Ramos (cell line): ENCODE results near the gene RASSF10.
"Not testable (repeated sequence)": the region's sequence is repeated elsewhere in the genome, so short reads cannot be mapped to it uniquely, and the experiment has no call there.

Experiments used
- in situ Hi-C: fragments of 300-500 bp; cut with MboI; formaldehyde crosslinking; loops from one replicate; pipeline ENCODE4 v1.14.3; 2022; ENCODE audit warnings: low sequenced_read_pairs; ENCODE audit not compliant: unreplicated experiment

RASSF10 gene

DNA sequence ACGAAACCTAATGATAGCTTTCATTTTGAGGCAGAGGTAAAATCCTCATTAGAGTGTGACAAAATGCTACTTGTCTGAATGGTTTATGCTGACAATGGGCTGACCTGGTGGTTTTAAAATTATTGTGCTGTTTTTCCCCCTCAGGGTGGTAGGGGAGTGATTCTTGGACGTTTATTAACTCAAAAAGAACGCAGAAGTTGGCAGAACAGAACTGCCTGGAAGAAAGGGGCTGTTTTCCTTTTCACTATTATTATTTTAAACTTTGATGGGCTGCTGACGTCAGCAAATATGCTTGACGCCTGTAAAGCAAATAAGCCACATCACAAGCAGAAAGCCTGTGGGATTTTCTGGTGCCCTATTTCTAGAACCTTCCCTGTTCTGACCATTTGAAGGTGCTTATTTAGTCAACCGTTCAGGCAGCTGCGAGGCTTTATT lies 4.0 kb downstream of the RASSF10 start:
- in situ Hi-C loops, result no loop called here

DNA sequence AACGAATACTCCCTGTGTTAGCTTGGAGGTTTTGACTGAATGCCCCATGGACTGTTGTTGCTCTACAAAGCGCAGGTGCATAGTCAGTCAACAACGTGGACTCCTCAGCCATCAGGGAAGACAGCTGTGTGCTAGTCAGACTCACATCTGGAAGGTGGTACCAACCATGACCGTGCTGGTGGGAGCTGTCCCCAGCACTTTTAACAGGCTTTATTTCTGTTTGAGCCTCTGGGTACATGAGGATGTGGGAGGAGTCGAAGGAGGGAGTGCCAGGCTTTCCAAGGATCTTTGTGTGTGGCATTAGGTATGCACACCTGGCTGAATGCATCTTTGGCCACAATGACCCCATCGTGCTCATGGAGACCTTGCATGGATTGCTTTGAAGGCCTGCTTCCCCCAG lies 6.6 kb downstream of the RASSF10 start:
- in situ Hi-C loops, result no loop called here

DNA sequence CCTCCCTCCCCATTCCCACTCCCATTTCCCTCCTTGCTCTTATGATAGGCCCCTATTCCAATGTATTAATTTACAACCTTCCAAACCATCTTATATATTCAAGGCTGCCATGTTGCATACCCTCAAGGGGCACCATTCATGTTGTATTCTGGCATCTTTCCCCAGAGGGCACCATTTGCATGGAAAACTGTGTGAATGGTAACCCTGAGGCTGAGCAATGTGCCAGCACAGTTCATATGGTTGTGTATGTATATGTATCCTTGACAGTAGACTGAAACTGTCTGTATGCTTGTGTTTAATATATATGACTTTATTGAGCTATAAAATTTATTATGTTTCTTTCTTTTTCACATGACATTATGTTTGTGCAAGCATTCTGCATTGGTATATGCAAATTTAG lies 7.3 kb downstream of the RASSF10 start:
- in situ Hi-C loops, result no loop called here

DNA sequence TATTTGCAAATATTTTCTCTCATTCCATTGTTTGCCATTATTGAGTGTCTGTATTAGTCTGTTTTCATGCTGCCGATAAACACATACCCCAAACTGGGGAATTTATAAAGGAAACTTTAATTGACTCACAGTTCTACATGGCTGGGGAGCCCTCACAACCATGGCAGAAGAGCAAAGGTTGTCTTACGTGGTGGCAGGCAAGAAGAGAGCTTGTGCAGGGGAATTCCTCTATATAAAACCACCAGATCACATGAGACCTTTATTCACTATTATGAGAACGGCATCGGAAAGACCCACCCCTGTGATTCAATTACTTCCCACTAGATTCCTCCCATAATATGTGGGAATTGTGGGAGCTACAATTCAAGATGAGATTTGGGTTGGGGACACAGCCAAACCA lies 10.2 kb downstream of the RASSF10 start:
- in situ Hi-C loops, result no loop called here

DNA sequence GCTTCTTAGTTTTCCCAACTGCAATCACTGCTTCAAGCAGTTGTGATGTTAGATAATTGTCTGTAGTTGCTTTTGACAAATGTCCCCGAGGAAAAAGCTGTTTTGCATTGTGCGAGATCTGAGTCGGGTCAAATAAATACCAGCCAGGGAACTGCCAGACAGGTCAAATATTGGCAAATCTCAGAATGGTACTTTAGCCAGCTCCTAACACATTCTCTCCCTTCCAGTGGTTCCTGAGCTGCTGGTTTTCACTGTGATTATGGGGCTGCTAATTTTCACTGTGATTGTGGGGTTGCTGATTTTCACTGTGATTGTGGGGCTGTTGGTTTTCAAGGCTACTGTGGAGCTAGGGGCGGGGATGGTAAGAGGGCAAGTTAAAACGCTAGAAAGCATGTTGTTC lies 14.3 kb downstream of the RASSF10 start:
- in situ Hi-C loops, result no loop called here

DNA sequence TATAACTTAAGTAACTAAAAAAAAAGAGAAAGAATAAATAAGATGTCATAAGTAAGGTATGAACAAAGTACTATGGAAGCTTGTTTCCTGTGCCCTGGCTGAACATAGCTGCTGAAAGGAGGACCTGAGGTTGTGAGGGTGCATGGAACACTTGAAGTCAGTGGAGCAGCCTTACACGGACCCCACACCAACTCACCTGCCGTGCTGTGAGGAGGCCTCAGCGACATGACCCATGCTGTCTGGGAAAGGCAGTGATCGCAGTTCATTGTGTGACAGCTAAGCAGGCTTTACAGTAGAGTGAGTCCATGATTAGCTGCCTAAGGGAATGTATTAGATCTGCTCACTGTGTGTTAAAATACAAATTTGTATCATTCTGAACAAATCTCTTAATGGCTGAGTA lies 17.6 kb downstream of the RASSF10 start:
- in situ Hi-C loops, result no loop called here

DNA sequence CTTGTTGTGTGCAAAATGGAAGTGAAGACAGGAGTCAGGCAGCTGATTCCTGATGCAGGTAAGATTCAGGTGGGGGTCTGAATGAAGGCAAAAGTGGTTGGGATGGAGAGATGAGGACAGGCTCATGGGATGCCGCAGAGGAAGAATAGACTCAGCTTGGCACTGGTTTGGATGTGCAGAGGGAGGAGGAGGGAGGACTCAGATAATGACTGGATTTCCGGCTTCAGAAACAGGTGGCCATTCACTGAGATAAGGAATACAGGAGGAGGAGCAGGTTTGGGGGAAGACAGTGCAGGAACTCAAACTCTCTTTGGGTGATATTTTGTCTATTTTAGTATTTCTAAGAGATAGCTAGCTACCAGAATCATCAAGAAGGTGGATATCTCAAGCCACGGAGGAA lies 19.2 kb downstream of the RASSF10 start:
- in situ Hi-C loops, result no loop called here

DNA sequence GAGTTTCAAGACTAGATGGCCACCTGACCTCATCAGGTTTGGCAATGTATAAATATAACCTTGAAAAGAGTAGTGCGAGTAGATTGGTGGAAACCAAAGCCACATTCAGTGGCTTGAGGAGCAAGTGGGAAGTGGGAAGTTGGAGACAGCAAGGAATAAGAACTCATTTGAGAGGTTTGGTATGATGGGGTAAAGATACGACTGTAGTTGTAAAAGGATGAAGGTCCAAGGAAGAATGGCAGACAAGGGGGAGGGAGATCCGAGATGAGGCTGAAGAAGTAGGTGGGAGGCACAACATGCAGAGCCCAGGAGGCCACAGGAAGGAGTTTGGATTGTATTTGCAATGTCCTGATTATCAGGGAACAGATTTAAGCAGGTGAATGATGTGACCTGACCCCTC lies 20.8 kb downstream of the RASSF10 start:
- in situ Hi-C loops, result no loop called here

DNA sequence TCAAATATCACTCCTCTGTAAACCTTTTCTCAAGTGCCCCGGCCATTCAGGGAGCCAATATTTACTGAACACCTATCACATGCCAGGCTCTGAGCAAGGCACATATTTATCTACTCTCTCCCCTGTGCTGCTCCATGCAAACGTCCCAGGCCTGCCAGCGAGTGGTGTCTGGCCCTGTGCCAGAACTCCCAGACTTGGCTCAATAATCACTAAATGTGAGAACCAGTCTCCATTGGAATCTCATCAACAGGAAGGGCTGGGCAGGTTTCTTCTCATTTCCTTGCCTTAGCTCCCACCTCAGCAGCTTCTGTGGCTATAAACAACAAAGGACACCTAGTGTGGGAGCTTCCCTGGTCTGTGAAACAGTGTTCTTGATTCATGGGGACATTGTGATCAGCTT lies 21.7 kb downstream of the RASSF10 start:
- in situ Hi-C loops, result no loop called here

DNA sequence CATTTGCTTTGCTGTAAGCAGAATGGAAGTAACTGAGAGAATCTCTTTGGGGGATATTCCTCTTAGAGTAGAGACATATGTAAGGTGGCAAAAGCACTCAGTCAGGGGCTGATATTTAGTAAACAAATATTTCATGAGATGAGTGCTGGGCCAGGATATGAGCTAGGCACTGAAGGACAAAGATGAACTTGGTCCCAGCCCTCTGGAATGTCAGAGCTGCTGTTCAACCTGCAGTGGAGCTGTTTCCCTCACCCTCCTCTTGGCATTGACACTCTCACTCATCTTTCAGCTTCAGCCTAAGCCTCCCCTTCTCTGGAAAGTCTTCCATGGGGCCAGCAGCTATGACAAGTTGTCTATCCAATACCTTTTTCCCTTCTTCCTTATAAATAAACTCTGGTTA lies 22.2 kb downstream of the RASSF10 start:
- in situ Hi-C loops, result no loop called here

DNA sequence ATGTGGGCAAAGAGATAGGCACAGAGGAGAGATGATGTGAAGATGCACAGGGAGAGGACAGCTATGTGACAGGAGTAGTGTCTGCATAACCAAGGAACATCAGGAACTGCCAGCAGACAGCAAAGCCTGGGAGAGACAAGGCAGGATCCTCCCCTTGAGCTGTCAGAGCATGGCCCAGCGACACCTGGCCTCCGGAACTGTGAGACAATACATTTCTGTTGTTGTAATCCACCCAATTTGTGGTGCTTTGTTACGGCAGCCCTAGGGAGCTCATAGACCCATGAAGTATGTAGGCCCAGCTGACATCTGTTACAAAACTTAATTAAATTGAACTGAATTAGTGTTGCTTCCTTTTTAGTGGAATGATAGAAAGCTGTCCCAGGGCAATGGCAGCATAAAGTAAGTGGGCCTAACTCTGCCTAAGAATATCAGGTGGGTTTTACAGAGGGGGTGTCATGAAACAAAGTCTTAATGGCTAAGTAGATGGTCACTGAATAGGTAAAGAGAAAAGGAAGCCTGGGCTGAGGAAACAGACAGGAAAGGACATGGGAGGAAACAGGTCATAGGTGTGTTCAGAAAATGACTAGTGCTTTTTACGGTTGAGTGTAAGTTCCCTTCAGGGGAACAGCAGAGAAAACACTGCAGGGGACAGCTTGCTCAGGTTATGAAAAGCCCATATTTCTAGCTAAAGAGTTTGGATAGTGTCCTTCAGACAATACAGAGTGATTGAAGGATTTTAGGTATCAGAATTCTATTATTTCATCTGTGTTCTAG lies 24.8 kb downstream of the RASSF10 start:
- in situ Hi-C loops, result no loop called here

DNA sequence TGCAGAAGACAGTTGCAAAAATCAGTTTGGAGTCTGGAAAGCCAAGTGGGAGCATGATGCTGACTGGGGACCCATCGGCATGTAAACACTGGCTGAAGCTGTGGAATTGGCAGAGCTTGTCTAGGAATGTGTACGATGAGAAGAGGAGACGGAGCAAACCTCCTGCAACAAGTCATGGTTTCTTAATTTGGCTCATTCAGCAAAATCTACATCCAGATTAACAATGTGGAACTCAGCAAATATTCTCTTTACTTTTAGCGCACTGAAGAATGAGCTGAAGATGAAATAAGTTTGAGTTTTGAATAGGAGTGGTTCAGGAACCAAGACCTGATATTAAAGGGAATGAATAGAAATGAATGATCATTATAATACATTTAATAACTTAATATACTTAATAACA lies 26.6 kb downstream of the RASSF10 start:
- in situ Hi-C loops, result no loop called here

DNA sequence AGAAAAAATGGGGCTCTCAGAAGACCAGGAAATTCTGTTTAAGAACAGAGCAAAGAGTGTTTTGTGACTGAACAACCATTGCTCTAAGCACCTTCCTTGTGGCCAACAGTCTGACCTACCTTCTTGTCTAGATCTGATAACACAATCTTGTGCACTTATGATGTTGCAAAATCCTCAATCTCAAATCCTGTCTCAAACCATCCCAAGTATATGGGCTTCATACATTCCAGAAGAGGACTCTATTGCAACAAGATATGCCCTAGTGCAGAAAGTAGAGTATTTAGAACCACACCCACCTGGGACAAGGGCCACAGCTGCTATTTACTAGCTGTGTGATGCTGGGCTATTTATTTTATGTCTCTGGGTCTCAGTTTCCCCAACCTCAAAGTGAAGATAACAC lies 27.1 kb downstream of the RASSF10 start:
- in situ Hi-C loops, result no loop called here

DNA sequence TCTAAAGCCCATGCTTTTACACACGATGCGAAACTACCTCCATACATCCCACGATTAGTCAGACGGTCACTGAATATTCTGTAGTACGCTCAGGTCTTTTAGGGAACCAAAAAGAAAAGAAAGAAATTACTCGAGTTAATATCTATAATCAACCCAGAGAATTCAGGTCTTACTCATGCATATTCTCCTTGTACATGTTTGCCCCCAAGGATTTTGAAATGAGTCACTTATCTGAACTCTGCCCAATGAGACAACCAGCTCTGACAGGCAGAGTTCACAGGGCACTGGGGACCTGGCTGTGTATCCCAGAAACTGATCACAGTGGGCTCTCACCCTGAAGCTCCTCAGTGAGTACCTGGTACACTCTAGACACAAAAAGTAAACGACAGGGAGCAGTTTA lies 29.2 kb downstream of the RASSF10 start:
- in situ Hi-C loops, result no loop called here

DNA sequence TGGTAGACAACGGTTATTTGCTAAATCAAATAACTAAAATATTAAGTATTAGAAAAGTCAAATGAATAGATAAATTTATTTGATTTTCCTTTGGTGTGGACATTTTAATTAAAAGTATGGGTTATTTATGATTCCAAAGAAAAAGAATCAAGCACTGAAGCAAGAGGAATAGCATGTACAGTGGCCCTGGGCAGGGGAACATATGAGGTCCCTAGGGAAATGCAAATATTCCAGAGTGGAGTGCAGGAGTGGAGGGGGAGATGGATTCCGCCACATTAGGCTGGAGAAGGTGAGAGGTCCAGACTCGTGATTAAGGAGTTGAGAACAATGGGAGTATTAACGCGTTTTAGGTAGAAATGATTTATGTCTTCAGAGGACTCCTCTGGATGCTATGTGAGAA lies 30.0 kb downstream of the RASSF10 start:
- in situ Hi-C loops, result no loop called here

DNA sequence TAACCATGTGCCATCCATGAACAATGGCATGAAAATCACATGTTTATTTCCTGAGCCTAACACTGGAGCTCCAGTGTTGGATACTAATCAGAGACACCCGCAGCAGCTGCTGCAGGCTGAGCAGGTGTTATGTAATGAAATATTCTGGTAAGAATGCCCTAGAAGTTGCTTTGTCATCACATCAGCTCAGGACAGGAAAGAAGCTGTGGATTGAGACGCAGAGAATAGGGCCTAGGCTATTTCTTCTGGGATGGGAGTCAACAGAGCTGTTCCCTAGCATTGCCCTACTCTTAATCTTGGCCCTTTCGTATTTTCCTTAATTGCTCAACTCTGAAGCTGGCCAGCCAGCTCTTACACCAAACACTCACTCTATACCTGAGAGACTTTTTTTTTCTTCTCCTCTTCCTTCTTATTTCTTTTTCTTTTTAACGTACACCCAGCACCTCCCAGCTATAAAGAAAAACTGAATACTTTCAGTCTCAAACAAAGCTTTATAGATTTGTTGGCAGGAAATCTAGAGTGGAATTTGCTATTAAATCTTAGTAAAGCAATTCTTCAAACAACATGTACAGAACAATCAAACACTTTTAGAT lies 31.9 kb downstream of the RASSF10 start:
- in situ Hi-C loops, result no loop called here

DNA sequence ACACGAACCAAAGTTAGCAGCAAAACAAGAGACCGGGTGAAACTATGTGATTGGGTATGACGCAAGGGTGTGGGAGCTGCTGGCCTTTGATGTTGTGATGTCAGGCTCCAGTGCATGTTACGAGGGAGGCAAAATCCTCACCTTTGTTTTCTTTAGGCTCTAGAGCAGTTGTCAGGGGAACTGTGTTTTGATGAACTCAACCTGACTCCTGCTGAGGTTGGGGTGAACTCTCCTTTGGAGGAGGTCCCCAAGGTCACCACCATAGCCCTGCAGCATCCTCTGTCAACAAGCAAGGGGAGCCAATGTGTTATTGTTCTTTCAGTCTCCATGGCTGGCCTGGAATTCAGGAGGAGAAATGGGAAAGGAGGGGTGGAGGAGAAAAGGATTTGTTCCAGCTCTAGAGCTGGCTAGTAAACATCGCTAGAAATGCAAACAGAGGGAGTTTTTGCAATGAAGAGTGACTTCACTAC lies 33.8 kb downstream of the RASSF10 start:
- in situ Hi-C loops, result no loop called here

DNA sequence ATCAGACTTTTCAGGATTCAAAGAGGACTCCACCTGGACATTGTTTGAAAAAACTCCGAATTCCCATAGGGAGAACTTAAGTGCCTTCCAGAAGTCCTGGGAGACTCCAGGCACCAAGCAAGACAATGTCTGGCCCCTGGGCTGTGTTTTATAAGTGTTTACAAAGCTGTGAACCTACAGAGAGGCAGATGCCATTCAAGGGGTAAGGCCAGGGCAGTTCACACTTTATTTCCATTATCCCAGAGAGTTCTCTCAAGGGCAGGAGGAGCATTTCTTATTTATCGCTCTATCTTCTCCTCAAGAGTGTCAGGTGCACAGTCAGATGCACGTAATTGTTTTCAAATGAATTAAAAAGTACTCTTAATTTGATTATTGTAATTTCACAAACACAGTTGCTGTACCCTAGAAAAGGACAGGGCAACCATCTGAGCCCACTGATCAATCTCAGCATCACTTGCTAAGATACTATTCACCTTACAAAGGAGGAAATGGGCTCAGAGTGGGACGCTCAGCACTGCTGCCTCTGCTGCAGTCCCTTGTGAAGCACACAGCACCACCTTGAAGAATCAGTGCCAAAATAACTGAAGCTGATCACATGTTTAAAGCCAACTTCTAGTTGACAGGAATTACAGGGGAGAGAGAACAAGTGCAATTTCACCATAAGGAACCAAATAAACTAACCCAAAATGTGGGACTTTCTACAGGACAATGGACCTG lies 35.0 kb downstream of the RASSF10 start:
- in situ Hi-C loops, result no loop called here

DNA sequence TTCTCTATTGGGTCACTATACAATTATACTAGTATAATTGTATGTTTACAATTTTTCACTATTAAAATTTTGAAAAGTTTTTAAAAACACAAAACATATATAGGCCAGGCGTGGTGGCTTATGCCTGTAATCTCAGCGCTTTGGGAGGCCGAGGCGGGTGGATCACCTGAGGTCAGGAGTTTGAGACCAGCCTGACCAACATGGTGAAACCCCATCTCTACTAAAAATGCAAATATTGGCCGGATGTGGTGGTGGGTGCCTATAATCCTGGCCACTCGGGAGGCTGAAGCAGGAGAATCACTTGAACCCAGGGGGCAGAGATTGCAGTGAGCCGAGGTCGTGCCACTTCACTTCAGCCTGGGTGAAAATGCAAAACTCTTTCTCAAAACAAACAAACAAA lies 36.0 kb downstream of the RASSF10 start:
- in situ Hi-C loops, result not testable (repeated sequence)

DNA sequence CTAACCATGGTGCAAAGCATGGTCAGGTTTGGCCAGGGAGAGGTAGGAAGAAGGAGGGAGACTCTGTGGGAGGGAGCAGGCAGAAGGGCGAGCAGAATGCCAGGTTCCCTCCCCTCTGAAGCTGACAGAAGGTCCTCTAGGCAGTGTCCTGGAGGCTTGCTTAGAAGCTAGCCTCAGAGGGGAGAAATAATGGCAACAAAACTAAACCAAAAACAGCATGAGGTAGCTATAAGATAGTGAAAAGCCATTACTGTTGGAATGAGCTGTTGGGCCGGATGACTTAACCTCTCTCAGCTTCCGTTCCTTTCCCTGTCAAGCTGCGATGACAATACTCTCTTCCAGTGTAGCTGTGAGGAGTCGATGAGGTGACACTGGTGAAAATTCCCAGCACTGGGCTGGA lies 36.6 kb downstream of the RASSF10 start:
- in situ Hi-C loops, result no loop called here
